Keratinocyte (primary cell): ENCODE results near the gene MYO1D. TPM values are rescaled to one million over a fixed set of nuclear protein-coding genes. Genes with fewer than 3 reads are reported as not detected.

Experiments used
- DNase-seq: peaks from one replicate; pipeline ENCODE4 v3.0.0-alpha.2; 2011; ENCODE audit warnings: low read depth, missing footprints, low spot score
- FAIRE-seq: peaks from 2 replicates; lab custom pipeline; 2011; peaks lifted over from hg19 to GRCh38; lab: Jason Lieb, UNC
- H2AFZ ChIP-seq: 2 replicates; pipeline ENCODE4 v1.6.0; 2012; ENCODE audit warnings: low read length, control low read depth, inconsistent platforms; ENCODE audit not compliant: control insufficient read depth
- H3K27ac ChIP-seq: 2 replicates; pipeline ENCODE4 v1.5.1; 2011; ENCODE audit warnings: low read length; ENCODE audit not compliant: control insufficient read depth, insufficient read depth
- H3K27me3 ChIP-seq: 3 replicates; pipeline ENCODE4 v1.6.0; 2011; ENCODE audit warnings: low read length; ENCODE audit not compliant: control insufficient read depth, insufficient read depth; ENCODE audit errors: extremely low read depth
- H3K36me3 ChIP-seq, 2 experiments: 2 replicates in 1 of 2; 3 replicates in 1 of 2; pipeline ENCODE4 v1.5.1; 2011; ENCODE audit warnings: low read length in 2 of 2, mild to moderate bottlenecking in 1 of 2; ENCODE audit not compliant: control insufficient read depth in 2 of 2, insufficient read depth in 2 of 2; ENCODE audit errors: extremely low read depth in 1 of 2
- H3K4me1 ChIP-seq: 3 replicates; pipeline ENCODE4 v1.5.1; 2011; ENCODE audit warnings: low read length; ENCODE audit not compliant: control insufficient read depth, insufficient read depth; ENCODE audit errors: extremely low read depth
- H3K4me2 ChIP-seq: 3 replicates; pipeline ENCODE4 v1.6.0; 2011; ENCODE audit warnings: low read depth, low read length; ENCODE audit not compliant: control insufficient read depth, insufficient read depth; ENCODE audit errors: extremely low read depth
- H3K4me3 ChIP-seq, 3 experiments: fragments of 200-600 bp in 1 of 3; sonication (generic) in 1 of 3; 2 replicates in 2 of 3; 3 replicates in 1 of 3; pipeline ENCODE4 v1.5.1; 2011 to 2016; ENCODE audit warnings: low read length in 3 of 3, mild to moderate bottlenecking in 3 of 3, control low read depth in 2 of 3, inconsistent platforms in 1 of 3, low read depth in 1 of 3, mixed read lengths in 1 of 3, mixed run types in 1 of 3, moderate library complexity in 1 of 3; ENCODE audit not compliant: control insufficient read depth in 2 of 3, insufficient read depth in 2 of 3; ENCODE audit errors: extremely low read depth in 1 of 3
- H3K79me2 ChIP-seq: 2 replicates; pipeline ENCODE4 v1.6.0; 2012; ENCODE audit warnings: low read length; ENCODE audit not compliant: control insufficient read depth, insufficient read depth
- H3K9ac ChIP-seq: 3 replicates; pipeline ENCODE4 v1.6.0; 2011; ENCODE audit warnings: low read length; ENCODE audit not compliant: control insufficient read depth, insufficient read depth; ENCODE audit errors: extremely low read depth
- H3K9me1 ChIP-seq: 3 replicates; pipeline ENCODE4 v1.6.0; 2011; ENCODE audit warnings: low read length; ENCODE audit not compliant: control insufficient read depth, insufficient read depth; ENCODE audit errors: extremely low read depth
- H3K9me3 ChIP-seq: 2 replicates; pipeline ENCODE4 v1.5.1; 2012; ENCODE audit warnings: low read depth, low read length; ENCODE audit not compliant: control insufficient read depth
- H4K20me1 ChIP-seq: 3 replicates; pipeline ENCODE4 v1.6.0; 2011; ENCODE audit warnings: low read length; ENCODE audit not compliant: control insufficient read depth, insufficient read depth; ENCODE audit errors: extremely low read depth
- EZH2 ChIP-seq: IDR thresholded peaks from one replicate; pipeline ENCODE4 v1.6.1; 2012; ENCODE audit warnings: inconsistent platforms, mild to moderate bottlenecking, low read length, moderate library complexity
- dilution Hi-C: fragments of 300-500 bp; cut with MboI; formaldehyde crosslinking; loops from one replicate; pipeline ENCODE4 v1.7.0; 2020; ENCODE audit warnings: low sequenced_read_pairs; ENCODE audit not compliant: extremely low pct_ligation_motif_present
- polyA plus RNA-seq, 5 experiments: library from polyadenylated mRNA; depleted of rRNA in 3 of 5; stranded (reverse) in 3 of 5; stranded (forward) in 1 of 5; unstranded in 1 of 5; fragments of >200 nt; gene quantifications; 1 replicate in 1 of 5; 2 replicates in 3 of 5; 3 replicates in 1 of 5; pipeline versions ENCODE4 v1.2.1 to v1.2.3, GENCODE V29; 2011 to 2012; ENCODE audit warnings: missing spikeins in 2 of 5, low read depth in 1 of 5, low replicate concordance in 1 of 5
- TF ChIP-seq, protein P1 (sequence below), 3 experiments: IDR thresholded peaks in 1 of 3; conservative IDR thresholded peaks in 1 of 3; optimal IDR thresholded peaks in 1 of 3; 2 replicates in 2 of 3; 3 replicates in 1 of 3; pipeline versions ENCODE3 to v1.5.1; 2011; ENCODE audit warnings: low read length in 3 of 3, mild to moderate bottlenecking in 3 of 3, moderate library complexity in 2 of 3, control low read depth in 1 of 3, inconsistent platforms in 1 of 3; ENCODE audit not compliant: insufficient read depth in 2 of 3; ENCODE audit errors: extremely low read depth in 1 of 3

Gene MYO1D
- polyA plus RNA-seq, 1 donor (not counting 4 experiments of a cell fraction or from before 2014, with no cell fraction given) = 33.7 TPM

- Histone ChIP-seq H3K4me2 (no peak overlapping the region), H3K79me2 (no peaks in the 10 kb centered on the region), H3K27me3 (no peaks in the 10 kb centered on the region), H3K9ac (no peak overlapping the region), H3K4me3 (no peak overlapping the region), H3K36me3 (peaks cover 0 to 5% of the 10 kb centered on the region in 2 experiments), H3K9me3 (no peaks in the 10 kb centered on the region), H3K9me1 (no peaks in the 10 kb centered on the region), H2AFZ (no peak overlapping the region), H3K4me1 (no peaks in the 10 kb centered on the region), H3K27ac (no peak overlapping the region), H4K20me1 (no peaks in the 10 kb centered on the region)
- dilution Hi-C loops = no loop called here
- TF ChIP-seq, protein P1, sequence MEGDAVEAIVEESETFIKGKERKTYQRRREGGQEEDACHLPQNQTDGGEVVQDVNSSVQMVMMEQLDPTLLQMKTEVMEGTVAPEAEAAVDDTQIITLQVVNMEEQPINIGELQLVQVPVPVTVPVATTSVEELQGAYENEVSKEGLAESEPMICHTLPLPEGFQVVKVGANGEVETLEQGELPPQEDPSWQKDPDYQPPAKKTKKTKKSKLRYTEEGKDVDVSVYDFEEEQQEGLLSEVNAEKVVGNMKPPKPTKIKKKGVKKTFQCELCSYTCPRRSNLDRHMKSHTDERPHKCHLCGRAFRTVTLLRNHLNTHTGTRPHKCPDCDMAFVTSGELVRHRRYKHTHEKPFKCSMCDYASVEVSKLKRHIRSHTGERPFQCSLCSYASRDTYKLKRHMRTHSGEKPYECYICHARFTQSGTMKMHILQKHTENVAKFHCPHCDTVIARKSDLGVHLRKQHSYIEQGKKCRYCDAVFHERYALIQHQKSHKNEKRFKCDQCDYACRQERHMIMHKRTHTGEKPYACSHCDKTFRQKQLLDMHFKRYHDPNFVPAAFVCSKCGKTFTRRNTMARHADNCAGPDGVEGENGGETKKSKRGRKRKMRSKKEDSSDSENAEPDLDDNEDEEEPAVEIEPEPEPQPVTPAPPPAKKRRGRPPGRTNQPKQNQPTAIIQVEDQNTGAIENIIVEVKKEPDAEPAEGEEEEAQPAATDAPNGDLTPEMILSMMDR (optimal IDR thresholded peaks at IDR 0.05 in 1 of 3, IDR thresholded peaks at IDR 0.05 in 1 of 3, conservative IDR thresholded peaks at IDR 0.05 in 1 of 3; ENCODE audit: extremely low read depth in 1 of 3, insufficient read depth in 2 of 3, low read length in 3 of 3) = no peak
- TF ChIP-seq EZH2 = no peak
- DNase-seq = no peak
- no peak for FAIRE-seq
Observed at GRCh38 chr17:32771396-32771795, 105.5 kb downstream of the MYO1D start.

DNA sequence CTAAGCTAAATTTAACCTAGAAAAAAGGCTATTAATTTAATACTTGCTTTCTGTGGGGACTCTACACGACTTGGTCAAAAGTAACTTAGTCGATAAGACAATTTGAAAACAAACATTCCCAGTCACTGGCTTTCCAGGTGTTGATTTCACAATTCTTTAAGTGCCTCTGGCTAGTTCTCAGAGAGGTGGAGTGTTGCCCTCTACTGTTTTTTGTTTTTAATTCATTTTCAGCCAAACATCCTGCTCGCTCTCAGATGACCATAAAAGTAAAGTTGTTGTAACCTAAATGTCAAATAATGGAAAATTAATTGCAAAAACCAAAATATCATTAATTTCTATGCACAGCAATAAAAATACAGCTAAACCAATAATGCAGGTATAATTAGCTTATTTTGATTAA lies 107.1 kb downstream of the MYO1D start:
- DNase-seq = no peak
- H3K4me3 ChIP-seq = no peak overlapping the region
- FAIRE-seq = no peak
- dilution Hi-C loops = no loop called here
- H3K27me3 ChIP-seq = no peaks in the 10 kb centered on the region
- no peaks in the 10 kb centered on the region for H4K20me1 ChIP-seq
- no peaks in the 10 kb centered on the region for H3K9me3 ChIP-seq
- no peak overlapping the region for H3K4me2 ChIP-seq
- no peak overlapping the region for H2AFZ ChIP-seq
- H3K27ac ChIP-seq = no peak overlapping the region
- no peaks in the 10 kb centered on the region for H3K9me1 ChIP-seq
- no peaks in the 10 kb centered on the region for H3K4me1 ChIP-seq
- TF ChIP-seq, protein P1 (optimal IDR thresholded peaks at IDR 0.05 in 1 of 3, IDR thresholded peaks at IDR 0.05 in 1 of 3, conservative IDR thresholded peaks at IDR 0.05 in 1 of 3; ENCODE audit: extremely low read depth in 1 of 3, insufficient read depth in 2 of 3, low read length in 3 of 3) = peak in 2 of 3 experiments; percentile 30 to 31
- TF ChIP-seq EZH2 = no peak
- H3K79me2 ChIP-seq = no peaks in the 10 kb centered on the region
- H3K9ac ChIP-seq = no peak overlapping the region
- H3K36me3 ChIP-seq = peaks cover 0 to 5% of the 10 kb centered on the region in 2 experiments
